Kidney epithelial cell (primary cell): ENCODE data around the gene SORCS1. TPM values are rescaled to one million over a fixed set of nuclear protein-coding genes. Genes with fewer than 3 reads are reported as not detected.
"Not testable (repeated sequence)": the region's sequence is repeated elsewhere in the genome, so short reads cannot be mapped to it uniquely, and the experiment has no call there.

Experiments
- DNase-seq: peaks from one replicate; pipeline ENCODE4 v3.0.0-alpha.2; 2010; ENCODE audit warnings: low read depth
- H3K27me3 ChIP-seq: 2 replicates; pipeline ENCODE4 v1.6.0; 2011; ENCODE audit warnings: low read length; ENCODE audit not compliant: control insufficient read depth, insufficient read depth
- H3K36me3 ChIP-seq: 2 replicates; pipeline ENCODE4 v1.5.1; 2011; ENCODE audit warnings: low read length; ENCODE audit not compliant: control insufficient read depth, insufficient read depth
- H3K4me3 ChIP-seq: 2 replicates; pipeline ENCODE4 v1.5.1; 2011; ENCODE audit warnings: low read depth, mild to moderate bottlenecking, control low read depth, low read length
- total RNA-seq: library from RNA; depleted of rRNA; stranded (reverse); fragments of >200 nt; gene quantifications from 2 replicates; pipeline ENCODE4 v1.2.3, GENCODE V29; 2015
- TF ChIP-seq, protein P1 (sequence below): IDR thresholded peaks from 2 replicates; pipeline ENCODE4 v1.5.1; 2011; ENCODE audit warnings: mild to moderate bottlenecking, moderate library complexity, low read length, control low read depth, inconsistent platforms; ENCODE audit not compliant: insufficient read depth, poor library complexity, severe bottlenecking

The SORCS1 gene
- total RNA-seq, 1 donor from 2014 or later: 2.3 TPM

DNA sequence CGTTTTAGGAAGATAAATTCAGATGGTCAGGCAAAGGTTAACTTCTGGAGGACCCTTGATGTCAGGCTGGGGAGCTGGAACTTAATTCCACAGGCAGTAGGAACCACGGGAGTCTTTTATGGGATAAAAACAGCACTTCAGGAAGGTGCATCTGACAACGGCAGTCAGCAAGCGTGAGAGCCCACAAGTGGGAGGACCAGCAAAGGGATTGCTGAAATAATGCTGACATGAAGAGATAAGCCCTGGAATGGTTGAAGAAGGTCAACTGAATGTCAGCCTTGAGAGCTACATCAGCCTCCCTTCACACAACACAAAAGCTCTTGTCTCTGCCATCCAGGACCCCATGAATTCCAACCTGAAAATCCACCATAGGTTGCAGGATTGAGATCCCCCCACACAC, 138.8 kb downstream of the SORCS1 start:
- TF ChIP-seq, protein P1, sequence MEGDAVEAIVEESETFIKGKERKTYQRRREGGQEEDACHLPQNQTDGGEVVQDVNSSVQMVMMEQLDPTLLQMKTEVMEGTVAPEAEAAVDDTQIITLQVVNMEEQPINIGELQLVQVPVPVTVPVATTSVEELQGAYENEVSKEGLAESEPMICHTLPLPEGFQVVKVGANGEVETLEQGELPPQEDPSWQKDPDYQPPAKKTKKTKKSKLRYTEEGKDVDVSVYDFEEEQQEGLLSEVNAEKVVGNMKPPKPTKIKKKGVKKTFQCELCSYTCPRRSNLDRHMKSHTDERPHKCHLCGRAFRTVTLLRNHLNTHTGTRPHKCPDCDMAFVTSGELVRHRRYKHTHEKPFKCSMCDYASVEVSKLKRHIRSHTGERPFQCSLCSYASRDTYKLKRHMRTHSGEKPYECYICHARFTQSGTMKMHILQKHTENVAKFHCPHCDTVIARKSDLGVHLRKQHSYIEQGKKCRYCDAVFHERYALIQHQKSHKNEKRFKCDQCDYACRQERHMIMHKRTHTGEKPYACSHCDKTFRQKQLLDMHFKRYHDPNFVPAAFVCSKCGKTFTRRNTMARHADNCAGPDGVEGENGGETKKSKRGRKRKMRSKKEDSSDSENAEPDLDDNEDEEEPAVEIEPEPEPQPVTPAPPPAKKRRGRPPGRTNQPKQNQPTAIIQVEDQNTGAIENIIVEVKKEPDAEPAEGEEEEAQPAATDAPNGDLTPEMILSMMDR: no peak
- H3K36me3 ChIP-seq: no peaks in the 10 kb centered on the region
- H3K27me3 ChIP-seq: no peaks in the 10 kb centered on the region
- no peak overlapping the region for H3K4me3 ChIP-seq
- no peak for DNase-seq

DNA sequence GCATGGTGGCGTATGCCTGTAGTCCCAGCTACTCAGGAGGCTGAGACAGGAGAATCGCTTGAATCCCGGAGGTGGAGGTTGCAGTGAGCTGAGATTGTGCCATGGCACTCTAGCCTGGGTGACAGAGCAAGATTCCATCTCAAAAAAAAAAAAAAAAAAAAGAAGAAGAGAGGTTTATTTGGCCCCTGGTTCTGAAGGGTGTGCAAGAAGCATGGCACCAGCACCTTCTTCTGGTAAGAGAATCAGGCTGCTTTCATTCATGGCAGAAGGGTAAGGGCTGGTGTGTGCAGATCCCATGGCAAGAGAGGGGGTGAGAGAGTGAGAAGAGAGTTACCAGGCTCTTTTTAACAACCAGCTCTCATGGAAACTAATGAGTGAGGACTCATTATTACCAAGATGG, 140.5 kb downstream of the SORCS1 start:
- not testable (repeated sequence) for H3K36me3 ChIP-seq, H3K27me3 ChIP-seq, H3K4me3 ChIP-seq, DNase-seq

DNA sequence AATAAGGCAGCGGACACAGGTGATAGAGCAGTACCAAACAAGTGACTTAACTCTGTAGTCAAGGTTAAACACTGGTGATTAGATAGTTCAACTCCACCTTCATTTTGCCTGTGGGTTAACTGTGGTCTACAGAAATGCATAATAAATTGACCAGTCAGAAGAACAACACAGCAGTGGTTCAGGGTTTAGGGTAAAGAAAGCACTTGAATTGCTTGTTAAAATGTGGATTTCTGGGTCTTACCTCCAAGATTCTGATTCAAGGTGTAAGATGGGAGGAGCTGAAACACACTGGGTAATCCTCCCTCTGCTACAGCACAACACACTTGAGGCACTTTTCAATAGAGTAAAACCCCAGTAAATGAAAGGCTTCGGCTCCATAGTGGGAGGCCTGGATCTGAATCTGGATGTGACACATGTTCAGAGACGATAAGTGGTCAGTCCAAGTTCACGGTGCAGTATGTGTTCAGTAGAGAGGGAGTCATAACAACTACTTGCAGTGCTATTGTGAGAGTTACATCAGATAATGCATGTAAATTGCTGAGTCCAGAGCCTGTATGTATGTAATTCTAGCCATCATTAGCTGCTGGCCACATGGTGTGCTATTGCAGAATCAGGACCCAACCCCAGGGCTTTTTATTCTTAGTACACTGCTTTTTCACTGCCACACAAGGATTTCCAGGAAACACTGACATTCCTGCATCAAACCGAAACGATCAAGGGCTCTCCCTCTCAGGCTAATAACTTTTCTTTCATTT, 141.7 kb downstream of the SORCS1 start:
- Histone ChIP-seq H3K36me3 (no peaks in the 10 kb centered on the region), H3K27me3 (no peaks in the 10 kb centered on the region), H3K4me3 (no peak overlapping the region)
- TF ChIP-seq, protein P1: no peak
- no peak for DNase-seq

DNA sequence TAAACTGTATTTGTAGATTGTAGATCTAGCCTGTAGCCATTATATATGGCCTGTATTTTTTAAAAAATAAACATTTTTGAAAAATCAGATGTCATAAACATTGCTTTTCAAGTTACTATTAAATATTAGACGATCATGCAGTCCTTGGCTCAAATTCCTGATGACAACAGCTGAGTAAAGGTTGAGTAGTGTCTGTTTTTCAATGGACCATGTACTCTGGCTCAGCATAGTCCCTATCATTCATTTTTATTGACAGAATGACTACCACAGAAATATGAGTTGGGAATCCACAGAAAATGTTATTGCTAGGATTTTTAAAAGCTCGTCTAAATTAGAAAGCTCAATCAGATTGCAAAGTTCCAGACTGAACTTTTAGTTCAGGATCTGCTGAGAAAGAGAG, 145.4 kb downstream of the SORCS1 start:
- no peaks in the 10 kb centered on the region for H3K36me3 ChIP-seq
- no peak overlapping the region for H3K4me3 ChIP-seq
- H3K27me3 ChIP-seq: no peaks in the 10 kb centered on the region
- no peak for DNase-seq
- TF ChIP-seq, protein P1: no peak

DNA sequence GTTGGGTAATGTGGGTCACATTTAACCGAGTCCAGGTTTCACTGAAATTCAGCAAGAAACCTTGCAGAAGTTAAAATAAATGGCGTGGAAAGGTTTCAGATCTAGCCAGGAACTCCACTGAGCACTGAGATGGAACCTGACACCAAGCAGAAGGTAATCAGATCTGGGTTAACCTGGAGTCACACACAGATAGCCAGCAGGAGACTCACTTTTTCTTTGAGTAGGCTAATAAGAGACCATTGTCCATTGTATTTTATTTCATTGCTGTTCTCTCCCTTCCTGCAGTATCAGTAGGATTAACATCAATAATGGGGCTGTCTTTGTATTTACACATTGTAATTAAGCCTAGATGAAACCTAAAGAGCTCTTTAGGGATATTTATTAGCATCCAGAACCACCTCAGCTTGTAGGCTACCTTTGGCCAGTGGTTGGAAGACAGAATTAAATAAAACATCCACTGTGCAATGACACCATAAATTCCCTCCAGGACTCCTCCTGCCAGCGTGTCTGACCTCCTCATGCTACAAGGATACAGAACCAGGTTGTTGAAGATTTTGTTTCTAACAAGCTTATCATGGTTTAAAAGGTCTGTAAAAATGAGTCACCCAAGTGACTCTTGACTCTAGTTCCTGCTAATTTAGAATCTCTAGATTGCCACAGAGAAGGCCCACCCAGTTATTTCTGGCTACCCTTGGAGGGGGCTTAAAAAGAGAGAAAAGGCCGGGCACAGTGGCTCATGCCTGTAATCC, 151.1 kb downstream of the SORCS1 start:
- Histone ChIP-seq H3K36me3 (no peaks in the 10 kb centered on the region), H3K4me3 (no peak overlapping the region), H3K27me3 (no peaks in the 10 kb centered on the region)
- DNase-seq: no peak
- TF ChIP-seq, protein P1: no peak

DNA sequence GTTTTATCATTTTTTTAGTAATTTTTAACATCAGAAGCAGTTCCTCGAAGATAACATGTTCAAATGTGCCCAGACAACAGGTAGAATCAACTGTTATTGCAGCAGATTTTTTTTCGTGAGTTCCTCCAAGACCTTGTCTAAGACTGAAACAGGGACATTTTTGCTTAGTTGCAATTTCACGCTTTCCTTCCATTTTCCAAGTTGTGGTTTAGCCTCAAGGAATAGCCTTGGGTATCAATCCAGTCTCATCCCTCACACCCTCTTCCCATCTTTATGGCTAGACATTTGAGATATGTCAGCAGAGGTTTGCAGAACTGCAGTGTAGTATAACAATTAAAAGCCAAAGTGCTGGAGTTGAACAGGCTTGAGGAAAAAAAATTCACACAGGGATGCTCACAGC, 152.5 kb downstream of the SORCS1 start:
- H3K36me3 ChIP-seq: no peaks in the 10 kb centered on the region
- no peaks in the 10 kb centered on the region for H3K27me3 ChIP-seq
- DNase-seq: no peak
- TF ChIP-seq, protein P1: no peak
- no peak overlapping the region for H3K4me3 ChIP-seq
